ENCODE data around the gene PBX1. TPM values are rescaled to one million over a fixed set of nuclear protein-coding genes. Genes with fewer than 3 reads are reported as not detected.

The PBX1 gene
- total and polyA plus RNA-seq, 2 experiments from 2014 or later = 40.0 to 104 TPM

GRCh38 chr1:164863056-164863455 is 304.1 kb downstream of the PBX1 start:
- H3K27me3 ChIP-seq (ENCODE audit: insufficient read depth) = no peaks in the 10 kb centered on the region
- H2AFZ ChIP-seq = no peak overlapping the region
- H3K4me3 ChIP-seq = no peak overlapping the region
- ATAC-seq (peak; percentile 63), DNase-seq (ENCODE audit: low spot score) (peak; percentile 10)
- no peaks in the 10 kb centered on the region for H3K9me2 ChIP-seq (ENCODE audit: insufficient read depth)
- H3K4me1 ChIP-seq (ENCODE audit: insufficient read depth) = no peaks in the 10 kb centered on the region
- H3K4me2 ChIP-seq = no peak overlapping the region
- no peaks in the 10 kb centered on the region for H3F3A ChIP-seq (replicated peaks; ENCODE audit: low read depth)
- no peak overlapping the region for H3K27ac Mint-ChIP-seq
- no peak overlapping the region for H3K27ac ChIP-seq (ENCODE audit: low read depth)
- H3K4me3 Mint-ChIP-seq = no peak overlapping the region
- TF ChIP-seq EZH2phosphoT487 (IDR thresholded peaks at IDR 0.05; ENCODE audit: unreplicated experiment) (no peak), ETS1 (IDR thresholded peaks at IDR 0.05) (no peak), POLR2AphosphoS5 (IDR thresholded peaks at IDR 0.05; ENCODE audit: low read depth) (no peak), STAT1 (IDR thresholded peaks at IDR 0.05; ENCODE audit: unreplicated experiment) (no peak), NANOG (IDR thresholded peaks at IDR 0.05; ENCODE audit: borderline replicate concordance) (no peak), ZNF462 (CRISPR knock-in tag; IDR thresholded peaks at IDR 0.05) (no peak), ZNF114 (CRISPR knock-in tag; IDR thresholded peaks at IDR 0.05) (no peak), JUNB (IDR thresholded peaks at IDR 0.05; ENCODE audit: unreplicated experiment) (no peak), EZH2 (IDR thresholded peaks at IDR 0.05; ENCODE audit: low read depth, unreplicated experiment) (no peak), REST (IDR thresholded peaks at IDR 0.05; ENCODE audit: unreplicated experiment) (no peak), ZNF331 (CRISPR knock-in tag; IDR thresholded peaks at IDR 0.05; ENCODE audit: low read depth) (no peak), CTCF (conservative IDR thresholded peaks at IDR 0.05; ENCODE audit: low read depth in 2 of 2) (no peak)
- H3K36me3 ChIP-seq (ENCODE audit: insufficient read depth) = no peaks in the 10 kb centered on the region
- peaks cover 4% of the 10 kb centered on the region for H3K27me3 Mint-ChIP-seq (ENCODE audit: insufficient read depth, low read depth, poor library complexity)
- H4K20me1 ChIP-seq (replicated peaks; ENCODE audit: insufficient read depth) = peaks cover 4% of the 10 kb centered on the region
- no peaks in the 10 kb centered on the region for H3K79me2 ChIP-seq (replicated peaks; ENCODE audit: insufficient read depth)
- H3K9me3 Mint-ChIP-seq = no peaks in the 10 kb centered on the region
- no peaks in the 10 kb centered on the region for H3K36me3 Mint-ChIP-seq (ENCODE audit: low read depth)
- H3K4me1 Mint-ChIP-seq = peaks cover 6% of the 10 kb centered on the region

Data from GM23338 (cell line).